Heart left ventricle (tissue), 13 donors: ENCODE results near the gene SIN3B.

Source experiments
- POLR2A ChIP-seq, 2 donors: fragments of 450-650 bp; IDR thresholded peaks; one replicate each; pipeline ENCODE4 v1.6.1; 2017; ENCODE audit warnings: antibody characterized with exemption in 2 of 2, mild to moderate bottlenecking in 2 of 2, moderate library complexity in 2 of 2
- TF ChIP-seq, protein P1 (sequence below), 12 donors: fragments of 200-600 bp; sonication (generic) in 4 of 12; IDR thresholded peaks; one replicate each; pipeline versions ENCODE4 v1.5.0 to v1.8.0; 2018 to 2022; ENCODE audit warnings: antibody characterized with exemption in 12 of 12, mild to moderate bottlenecking in 5 of 12
- donor health status: ischemic (EF 13 %, LVEDD 7.1; RV severe dilation, severe dysfunction).
- donor health status: DM: no; HTN: yes; CAD: no.
- donor health status: DM: no; HTN: no; CAD: no.
- donor health status: ischemic (EF 25% LVEDD 6.9; RV normal size, moderate dysfunction).
- donor health status: ischemic (EF 25% LVEDD 5.7; RV mildly dilated, moderate dysfunction).
- donor health status: ischemic (EF 35%, LVEDD 5.7; RV mildly dilated, moderate dysfunction).
- donor health status: nonischemic (EF 11% LVEDD 7.7; RV severe dilation, severe dysfunction).
- donor health status: DM: yes; HTN: yes; CAD: no.
- donor health status: PGD.
- donor health status: ischemic (EF 29% LVEDD 5.4; RV normal size, mild dysfunction).
- donor health status: nonischemic (EF 23%, LVEDD 6.1; RV moderate dilation, normal function).

DNA sequence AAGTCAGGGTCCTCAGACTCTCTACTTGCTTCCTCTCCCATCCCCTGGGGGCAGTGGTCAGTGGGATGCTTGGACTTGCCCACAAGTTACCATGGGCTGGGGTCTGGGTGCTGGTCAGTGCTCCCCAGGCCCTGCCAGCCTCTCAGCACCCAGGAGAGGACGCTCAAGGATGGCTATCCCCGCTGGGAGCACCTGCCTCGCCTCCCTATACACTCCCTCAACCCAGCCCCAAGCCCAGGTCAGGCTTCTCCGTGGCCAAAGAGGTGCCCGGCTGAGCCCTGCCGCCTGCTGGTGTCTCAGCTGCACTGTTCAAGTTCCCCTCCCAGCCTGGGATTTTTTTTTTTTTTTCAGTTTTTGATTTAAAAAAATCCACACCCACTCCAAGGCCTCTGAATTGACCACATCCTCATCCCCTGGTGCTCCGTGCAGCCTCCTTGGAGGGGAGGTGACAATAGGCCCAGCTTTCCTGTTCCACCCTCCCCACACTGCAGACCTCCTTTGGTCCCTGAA, 70.4 kb downstream of the SIN3B start:
- TF ChIP-seq POLR2A (IDR thresholded peaks at IDR 0.05), result no peak
- TF ChIP-seq, protein P1, sequence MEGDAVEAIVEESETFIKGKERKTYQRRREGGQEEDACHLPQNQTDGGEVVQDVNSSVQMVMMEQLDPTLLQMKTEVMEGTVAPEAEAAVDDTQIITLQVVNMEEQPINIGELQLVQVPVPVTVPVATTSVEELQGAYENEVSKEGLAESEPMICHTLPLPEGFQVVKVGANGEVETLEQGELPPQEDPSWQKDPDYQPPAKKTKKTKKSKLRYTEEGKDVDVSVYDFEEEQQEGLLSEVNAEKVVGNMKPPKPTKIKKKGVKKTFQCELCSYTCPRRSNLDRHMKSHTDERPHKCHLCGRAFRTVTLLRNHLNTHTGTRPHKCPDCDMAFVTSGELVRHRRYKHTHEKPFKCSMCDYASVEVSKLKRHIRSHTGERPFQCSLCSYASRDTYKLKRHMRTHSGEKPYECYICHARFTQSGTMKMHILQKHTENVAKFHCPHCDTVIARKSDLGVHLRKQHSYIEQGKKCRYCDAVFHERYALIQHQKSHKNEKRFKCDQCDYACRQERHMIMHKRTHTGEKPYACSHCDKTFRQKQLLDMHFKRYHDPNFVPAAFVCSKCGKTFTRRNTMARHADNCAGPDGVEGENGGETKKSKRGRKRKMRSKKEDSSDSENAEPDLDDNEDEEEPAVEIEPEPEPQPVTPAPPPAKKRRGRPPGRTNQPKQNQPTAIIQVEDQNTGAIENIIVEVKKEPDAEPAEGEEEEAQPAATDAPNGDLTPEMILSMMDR (IDR thresholded peaks at IDR 0.05), result peak; percentile 24 to 63 (median 43)
